Nephron progenitor cell (in vitro differentiated cells): ENCODE data around the gene GBP2.

Experiments
- DNase-seq: peaks from one replicate; pipeline ENCODE4 v3.0.0; 2021
- H3K27ac Mint-ChIP-seq: 2 replicates; pipeline ENCODE4 v1.8.0; 2021; ENCODE audit warnings: mild to moderate bottlenecking, moderate library complexity, mixed read lengths
- H3K27me3 Mint-ChIP-seq: 2 replicates; pipeline ENCODE4 v1.8.0; 2021; ENCODE audit warnings: mild to moderate bottlenecking, low read depth, mixed read lengths; ENCODE audit not compliant: poor library complexity
- H3K36me3 Mint-ChIP-seq: 2 replicates; pipeline ENCODE4 v1.8.0; 2021; ENCODE audit warnings: low read depth, mixed read lengths
- H3K4me1 Mint-ChIP-seq: 2 replicates; pipeline ENCODE4 v1.8.0; 2021; ENCODE audit warnings: mixed read lengths
- H3K4me3 Mint-ChIP-seq: 2 replicates; pipeline ENCODE4 v1.8.0; 2021; ENCODE audit warnings: mild to moderate bottlenecking, moderate library complexity, mixed read lengths
- H3K9me3 Mint-ChIP-seq: 2 replicates; pipeline ENCODE4 v1.8.0; 2021; ENCODE audit warnings: mild to moderate bottlenecking, moderate library complexity, mixed read lengths
- CTCF ChIP-seq: fragments of 200-600 bp; sonication (generic); IDR thresholded peaks from 2 replicates; pipeline ENCODE4 v1.5.0; 2021; ENCODE audit warnings: antibody characterized with exemption

GBP2 gene

GRCh38 chr1:89125240-89125912, 538 bp downstream of the GBP2 start:
- Mint-ChIP-seq H3K4me3 (no peak overlapping the region), H3K4me1 (no peaks in the 10 kb centered on the region), H3K9me3 (peaks cover 4% of the 10 kb centered on the region), H3K27ac (no peak overlapping the region), H3K36me3 (no peaks in the 10 kb centered on the region), H3K27me3 (no peaks in the 10 kb centered on the region)
- DNase-seq: no peak
- no peak for TF ChIP-seq CTCF

- DNase-seq: no peak
- no peaks in the 10 kb centered on the region for H3K27me3 Mint-ChIP-seq
- H3K4me1 Mint-ChIP-seq: no peaks in the 10 kb centered on the region
- TF ChIP-seq CTCF: no peak
- H3K27ac Mint-ChIP-seq: no peak overlapping the region
- H3K36me3 Mint-ChIP-seq: no peaks in the 10 kb centered on the region
- H3K9me3 Mint-ChIP-seq: no peaks in the 10 kb centered on the region
- H3K4me3 Mint-ChIP-seq: no peak overlapping the region
These were observed 4.3 kb downstream of the GBP2 start for GRCh38 chr1:89121641-89122040.

- Mint-ChIP-seq H3K27ac (no peak overlapping the region), H3K4me3 (no peak overlapping the region), H3K4me1 (no peaks in the 10 kb centered on the region), H3K9me3 (no peaks in the 10 kb centered on the region), H3K36me3 (no peaks in the 10 kb centered on the region), H3K27me3 (peaks cover 10% of the 10 kb centered on the region)
- DNase-seq: no peak
- TF ChIP-seq CTCF: no peak
These were observed 11.3 kb downstream of the GBP2 start for GRCh38 chr1:89114662-89115061.

- peaks cover 10% of the 10 kb centered on the region for H3K27me3 Mint-ChIP-seq
- H3K4me3 Mint-ChIP-seq: no peak overlapping the region
- H3K9me3 Mint-ChIP-seq: no peaks in the 10 kb centered on the region
- no peak overlapping the region for H3K27ac Mint-ChIP-seq
- DNase-seq: no peak
- TF ChIP-seq CTCF: no peak
- no peaks in the 10 kb centered on the region for H3K4me1 Mint-ChIP-seq
- no peaks in the 10 kb centered on the region for H3K36me3 Mint-ChIP-seq
These were observed 12.9 kb downstream of the GBP2 start for GRCh38 chr1:89112871-89113613.

GRCh38 chr1:89104687-89105086, 21.2 kb downstream of the GBP2 start:
- no peak overlapping the region for H3K27ac Mint-ChIP-seq
- H3K4me1 Mint-ChIP-seq: no peaks in the 10 kb centered on the region
- no peaks in the 10 kb centered on the region for H3K9me3 Mint-ChIP-seq
- no peak for DNase-seq
- no peaks in the 10 kb centered on the region for H3K27me3 Mint-ChIP-seq
- no peak for TF ChIP-seq CTCF
- H3K4me3 Mint-ChIP-seq: no peak overlapping the region
- H3K36me3 Mint-ChIP-seq: no peaks in the 10 kb centered on the region

GRCh38 chr1:89104147-89104546, 21.8 kb downstream of the GBP2 start:
- no peak overlapping the region for H3K4me3 Mint-ChIP-seq
- no peaks in the 10 kb centered on the region for H3K4me1 Mint-ChIP-seq
- no peak for DNase-seq
- H3K27ac Mint-ChIP-seq: no peak overlapping the region
- no peaks in the 10 kb centered on the region for H3K9me3 Mint-ChIP-seq
- H3K27me3 Mint-ChIP-seq: no peaks in the 10 kb centered on the region
- TF ChIP-seq CTCF: no peak
- no peaks in the 10 kb centered on the region for H3K36me3 Mint-ChIP-seq
